ENCODE data around the gene PSMD6. TPM values are rescaled to one million over a fixed set of nuclear protein-coding genes. Genes with fewer than 3 reads are reported as not detected.

Gene PSMD6
- total and polyA plus RNA-seq, 2 donors (not counting 3 experiments of a cell fraction or from before 2014, with no cell fraction given): 53.7 to 90.8 TPM

DNA sequence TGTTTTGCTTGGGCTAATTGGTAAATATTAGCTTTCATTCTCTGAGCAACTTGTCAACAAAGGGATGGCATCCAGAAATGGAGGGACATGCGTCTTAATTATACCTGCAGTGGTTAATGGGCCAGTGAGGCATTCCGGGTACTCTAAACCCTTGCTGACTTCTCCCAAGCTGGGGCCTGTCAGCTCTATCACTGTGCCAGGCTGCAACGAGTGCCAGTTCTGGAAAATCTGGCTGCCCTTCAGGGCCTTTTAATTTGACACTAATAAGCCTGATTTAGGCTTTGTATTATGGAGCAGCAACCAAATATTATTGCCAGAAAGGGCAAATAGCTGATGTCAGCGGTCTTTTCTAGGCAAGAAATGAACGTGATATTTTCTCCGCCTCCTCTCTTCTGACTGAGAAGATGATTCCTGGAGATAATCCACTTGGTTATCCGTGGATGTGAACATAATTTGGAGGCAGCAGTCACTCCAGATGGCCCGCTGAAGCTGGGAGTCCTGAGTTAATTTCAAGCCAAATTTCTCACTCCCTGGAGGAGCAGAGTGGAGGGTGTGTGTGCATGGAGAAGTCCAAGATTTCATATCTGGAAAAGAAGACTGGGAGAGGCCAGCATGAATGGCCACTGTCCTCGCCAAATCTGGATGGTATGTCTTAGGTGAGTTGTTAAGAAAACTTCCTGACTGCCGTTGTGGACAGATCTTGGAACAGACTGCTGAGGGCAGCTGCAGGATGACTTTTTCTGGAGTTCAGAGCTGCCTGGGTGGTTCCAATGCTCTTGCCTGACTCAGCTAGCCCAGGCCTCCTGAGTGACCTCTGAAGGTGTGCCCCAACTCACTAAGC lies 44.4 kb upstream of the PSMD6 start:
- Histone ChIP-seq H3K36me3 (ENCODE audit: control insufficient read depth in 2 of 2, extremely low read depth in 1 of 2, insufficient read depth in 2 of 2, low read length in 2 of 2) (no peaks in the 10 kb centered on the region), H3K9ac (replicated peaks; ENCODE audit: extremely low read depth, insufficient read depth, low read length) (no peak overlapping the region), H3K27me3 (ENCODE audit: control insufficient read depth in 2 of 2, insufficient read depth in 2 of 2, low read length in 2 of 2) (peaks cover 6 to 11% of the 10 kb centered on the region in 2 experiments), H4K20me1 (replicated peaks; ENCODE audit: control insufficient read depth, extremely low read depth, insufficient read depth, low read length) (no peaks in the 10 kb centered on the region), H3K27ac (ENCODE audit: insufficient read depth, low read depth, low read length) (no peak overlapping the region), H3K4me3 (replicated peaks in 1 of 3; ENCODE audit: insufficient read depth in 1 of 3, low read depth in 1 of 3, low read length in 3 of 3) (no peak overlapping the region), H3K79me2 (ENCODE audit: control insufficient read depth, insufficient read depth, low read length) (no peaks in the 10 kb centered on the region), H2AFZ (ENCODE audit: low read depth, low read length) (no peak overlapping the region), H3K4me1 (ENCODE audit: control insufficient read depth, extremely low read depth, insufficient read depth, low read length) (no peaks in the 10 kb centered on the region), H3K9me3 (replicated peaks; ENCODE audit: control insufficient read depth, insufficient read depth, low read length) (no peaks in the 10 kb centered on the region), H3K4me2 (ENCODE audit: insufficient read depth, low read length) (no peak overlapping the region), H3K9me1 (replicated peaks; ENCODE audit: control insufficient read depth, extremely low read depth, insufficient read depth, low read length) (no peaks in the 10 kb centered on the region)
- BruUV-seq (replicated peaks): no TSS peak
- DNase-seq (ENCODE audit: low read depth, low spot score): no peak
- POLR2A ChIA-PET: no interaction called here
- FAIRE-seq: no peak
- intact Hi-C loops (cut with micrococcal nuclease) (no loop called here), dilution Hi-C loops (cut with MboI; ENCODE audit: extremely low pct_ligation_motif_present, low sequenced_read_pairs) (no loop called here)
- CTCF ChIA-PET: interaction anchor here (1.3 to 2.0 kb wide), 2 partner anchors 9 to 396 kb away, joined by 4 read pairs; no protein-coding TSS in a partner anchor
- TF ChIP-seq FOS (IDR thresholded peaks at IDR 0.05; ENCODE audit: borderline replicate concordance, insufficient read depth, low read length): no peak
- TF ChIP-seq GATA2 (IDR thresholded peaks at IDR 0.05; ENCODE audit: insufficient read depth, insufficient read length, low read depth, low read length): no peak
- no peak for TF ChIP-seq EZH2 (IDR thresholded peaks at IDR 0.05; ENCODE audit: borderline replicate concordance, low read depth, low read length, severe bottlenecking)

DNA sequence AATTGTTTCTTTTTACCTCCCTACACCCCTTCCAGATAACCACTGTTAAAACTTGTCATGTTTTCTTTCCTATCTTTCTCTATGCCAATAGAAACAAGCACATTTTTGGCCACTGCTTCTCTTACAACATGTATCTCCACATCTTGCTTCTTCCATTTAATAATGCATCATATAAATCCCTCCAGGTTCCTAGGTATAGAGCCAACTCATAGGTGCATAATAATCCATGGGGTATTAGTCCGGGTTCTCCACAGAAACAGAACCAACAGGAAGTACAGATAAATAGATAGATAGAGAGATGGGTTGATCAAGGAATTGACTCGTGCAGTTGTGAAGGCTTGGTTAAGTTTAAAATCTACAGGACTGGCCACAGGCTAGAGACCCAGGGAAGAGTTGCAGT lies 41.5 kb upstream of the PSMD6 start:
- TF ChIP-seq JUN (IDR thresholded peaks at IDR 0.05; ENCODE audit: borderline replicate concordance, insufficient read depth, insufficient read length, low read depth) (no peak), MYC (IDR thresholded peaks at IDR 0.05; ENCODE audit: low read depth, low read length) (no peak), POLR2A (IDR thresholded peaks at IDR 0.05; ENCODE audit: low read depth, low read length) (no peak), POLR2AphosphoS5 (IDR thresholded peaks at IDR 0.05; ENCODE audit: insufficient read depth, low read depth, low read length) (no peak), GATA2 (IDR thresholded peaks at IDR 0.05; ENCODE audit: insufficient read depth, insufficient read length, low read depth, low read length) (no peak), FOS (IDR thresholded peaks at IDR 0.05; ENCODE audit: borderline replicate concordance, insufficient read depth, low read length) (no peak), EZH2 (IDR thresholded peaks at IDR 0.05; ENCODE audit: borderline replicate concordance, low read depth, low read length, severe bottlenecking) (no peak)
- TF ChIP-seq, protein P1, sequence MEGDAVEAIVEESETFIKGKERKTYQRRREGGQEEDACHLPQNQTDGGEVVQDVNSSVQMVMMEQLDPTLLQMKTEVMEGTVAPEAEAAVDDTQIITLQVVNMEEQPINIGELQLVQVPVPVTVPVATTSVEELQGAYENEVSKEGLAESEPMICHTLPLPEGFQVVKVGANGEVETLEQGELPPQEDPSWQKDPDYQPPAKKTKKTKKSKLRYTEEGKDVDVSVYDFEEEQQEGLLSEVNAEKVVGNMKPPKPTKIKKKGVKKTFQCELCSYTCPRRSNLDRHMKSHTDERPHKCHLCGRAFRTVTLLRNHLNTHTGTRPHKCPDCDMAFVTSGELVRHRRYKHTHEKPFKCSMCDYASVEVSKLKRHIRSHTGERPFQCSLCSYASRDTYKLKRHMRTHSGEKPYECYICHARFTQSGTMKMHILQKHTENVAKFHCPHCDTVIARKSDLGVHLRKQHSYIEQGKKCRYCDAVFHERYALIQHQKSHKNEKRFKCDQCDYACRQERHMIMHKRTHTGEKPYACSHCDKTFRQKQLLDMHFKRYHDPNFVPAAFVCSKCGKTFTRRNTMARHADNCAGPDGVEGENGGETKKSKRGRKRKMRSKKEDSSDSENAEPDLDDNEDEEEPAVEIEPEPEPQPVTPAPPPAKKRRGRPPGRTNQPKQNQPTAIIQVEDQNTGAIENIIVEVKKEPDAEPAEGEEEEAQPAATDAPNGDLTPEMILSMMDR (IDR thresholded peaks at IDR 0.05; ENCODE audit: extremely low read depth in 1 of 2, insufficient read depth in 1 of 2, low read depth in 1 of 2, low read length in 2 of 2): no peak
- TF ChIP-seq, protein P2, sequence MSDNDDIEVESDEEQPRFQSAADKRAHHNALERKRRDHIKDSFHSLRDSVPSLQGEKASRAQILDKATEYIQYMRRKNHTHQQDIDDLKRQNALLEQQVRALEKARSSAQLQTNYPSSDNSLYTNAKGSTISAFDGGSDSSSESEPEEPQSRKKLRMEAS (IDR thresholded peaks at IDR 0.05; ENCODE audit: insufficient read depth, insufficient read length): no peak
- DNase-seq (ENCODE audit: low read depth, low spot score): no peak
- Histone ChIP-seq H3K27ac (ENCODE audit: insufficient read depth, low read depth, low read length) (no peak overlapping the region), H3K4me1 (ENCODE audit: control insufficient read depth, extremely low read depth, insufficient read depth, low read length) (no peaks in the 10 kb centered on the region), H3K4me2 (ENCODE audit: insufficient read depth, low read length) (no peak overlapping the region), H3K9me3 (replicated peaks; ENCODE audit: control insufficient read depth, insufficient read depth, low read length) (no peaks in the 10 kb centered on the region), H3K36me3 (ENCODE audit: control insufficient read depth in 2 of 2, extremely low read depth in 1 of 2, insufficient read depth in 2 of 2, low read length in 2 of 2) (no peaks in the 10 kb centered on the region), H4K20me1 (replicated peaks; ENCODE audit: control insufficient read depth, extremely low read depth, insufficient read depth, low read length) (no peaks in the 10 kb centered on the region), H3K9ac (replicated peaks; ENCODE audit: extremely low read depth, insufficient read depth, low read length) (no peak overlapping the region), H3K9me1 (replicated peaks; ENCODE audit: control insufficient read depth, extremely low read depth, insufficient read depth, low read length) (no peaks in the 10 kb centered on the region), H3K27me3 (ENCODE audit: control insufficient read depth in 2 of 2, insufficient read depth in 2 of 2, low read length in 2 of 2) (peaks cover 14 to 23% of the 10 kb centered on the region in 2 experiments), H3K4me3 (replicated peaks in 1 of 3; ENCODE audit: insufficient read depth in 1 of 3, low read depth in 1 of 3, low read length in 3 of 3) (no peak overlapping the region), H3K79me2 (ENCODE audit: control insufficient read depth, insufficient read depth, low read length) (no peaks in the 10 kb centered on the region), H2AFZ (ENCODE audit: low read depth, low read length) (no peak overlapping the region)
- BruUV-seq (replicated peaks): no TSS peak
- CTCF ChIA-PET: no interaction called here
- no peak for FAIRE-seq
- intact Hi-C loops (cut with micrococcal nuclease) (no loop called here), dilution Hi-C loops (cut with MboI; ENCODE audit: extremely low pct_ligation_motif_present, low sequenced_read_pairs) (no loop called here)
- POLR2A ChIA-PET: no interaction called here

All from endothelial cell of umbilical vein (primary cell).